Activated T-helper 17 cell treated with anti-CD3 and anti-CD28 coated beads, Interleukin-2, amount 50 U/mL, for 72 hours (primary cell): ENCODE data around the gene GOLGA8S. TPM values are rescaled to one million over a fixed set of nuclear protein-coding genes. Genes with fewer than 3 reads are reported as not detected.
A peak's percentile ranks its signal among the peaks of the same experiment; 100 is the strongest.
"Not testable (repeated sequence)": the region's sequence is repeated elsewhere in the genome, so short reads cannot be mapped to it uniquely, and the experiment has no call there.

Source experiments
- ATAC-seq: fragments of 150-1000 bp; cut with Tn5 transposase; replicated peaks from 2 replicates; pipeline ENCODE4 v1.10.0; 2021; ENCODE audit warnings: mild to moderate bottlenecking, moderate library complexity
- H3K27ac Mint-ChIP-seq: one replicate; pipeline ENCODE4 v1.8.0; 2022; ENCODE audit warnings: mixed read lengths
- H3K27me3 Mint-ChIP-seq: one replicate; pipeline ENCODE4 v1.8.0; 2022; ENCODE audit warnings: mixed read lengths
- H3K36me3 Mint-ChIP-seq: one replicate; pipeline ENCODE4 v1.8.0; 2022; ENCODE audit warnings: low read depth, mild to moderate bottlenecking, mixed read lengths
- H3K4me1 Mint-ChIP-seq: one replicate; pipeline ENCODE4 v1.8.0; 2022; ENCODE audit warnings: mixed read lengths
- H3K4me3 Mint-ChIP-seq: one replicate; pipeline ENCODE4 v1.8.0; 2022; ENCODE audit warnings: mild to moderate bottlenecking, mixed read lengths
- H3K9me3 Mint-ChIP-seq: one replicate; pipeline ENCODE4 v1.8.0; 2022; ENCODE audit warnings: mixed read lengths
- total RNA-seq, 2 donors: library from RNA; stranded (reverse); gene quantifications; one replicate each; pipeline ENCODE4 v1.2.3, GENCODE V29; 2022

GOLGA8S gene, protein sequence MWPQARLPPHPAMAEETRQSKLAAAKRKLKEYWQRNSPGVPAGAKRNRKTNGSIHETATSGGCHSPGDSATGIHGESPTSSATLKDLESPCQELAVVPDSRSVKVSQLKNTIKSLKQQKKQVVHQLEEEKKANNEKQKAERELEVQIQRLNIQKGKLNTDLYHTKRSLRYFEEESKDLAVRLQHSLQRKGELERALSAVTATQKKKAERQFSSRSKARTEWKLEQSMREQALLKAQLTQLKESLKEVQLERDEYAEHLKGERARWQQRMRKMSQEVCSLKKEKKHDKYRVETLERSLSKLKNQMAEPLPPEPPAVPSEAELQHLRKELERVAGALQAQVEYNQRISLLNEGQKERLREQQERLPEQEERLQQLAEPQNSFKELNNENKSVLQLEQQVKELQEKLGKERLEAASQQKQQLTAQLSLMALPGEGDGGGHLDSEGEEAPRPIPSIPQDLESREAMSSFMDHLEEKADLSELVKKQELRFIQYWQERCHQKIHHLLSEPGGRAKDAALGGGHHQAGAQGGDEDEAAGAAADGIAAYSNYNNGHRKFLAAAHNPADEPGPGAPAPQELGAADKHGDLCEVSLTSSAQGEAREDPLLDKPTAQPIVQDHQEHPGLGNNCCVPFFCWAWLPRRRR
- under 1 TPM; 0.06 to 0.08 TPM for total RNA-seq

DNA sequence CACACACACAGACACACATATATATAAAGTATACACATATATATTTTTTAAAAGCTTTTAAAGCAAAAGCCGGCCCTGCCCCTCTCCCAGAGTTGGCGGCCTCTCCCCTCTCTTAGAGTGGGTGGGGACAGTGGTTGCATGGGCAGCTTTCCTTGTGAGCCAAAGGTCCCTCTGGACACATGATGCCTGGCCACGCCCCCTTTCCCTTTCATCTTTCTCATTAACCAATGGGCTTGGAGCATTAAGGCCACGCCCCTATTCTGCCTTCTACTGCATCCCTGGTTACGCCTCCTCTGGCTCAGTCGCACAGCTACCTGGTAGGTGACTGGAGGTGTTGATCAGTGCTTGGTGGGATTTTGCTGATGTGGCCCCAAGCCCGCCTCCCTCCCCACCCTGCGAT, at the start of gene GOLGA8S:
Gene GOLGA8S (plus strand): TSS at position 301 of the 400 bp plus-strand sequence. CDS start 62 bp downstream, at position 363.
- H3K27me3 Mint-ChIP-seq, H3K36me3 Mint-ChIP-seq, ATAC-seq, H3K4me1 Mint-ChIP-seq, H3K4me3 Mint-ChIP-seq, H3K9me3 Mint-ChIP-seq, H3K27ac Mint-ChIP-seq: not testable (repeated sequence)

DNA sequence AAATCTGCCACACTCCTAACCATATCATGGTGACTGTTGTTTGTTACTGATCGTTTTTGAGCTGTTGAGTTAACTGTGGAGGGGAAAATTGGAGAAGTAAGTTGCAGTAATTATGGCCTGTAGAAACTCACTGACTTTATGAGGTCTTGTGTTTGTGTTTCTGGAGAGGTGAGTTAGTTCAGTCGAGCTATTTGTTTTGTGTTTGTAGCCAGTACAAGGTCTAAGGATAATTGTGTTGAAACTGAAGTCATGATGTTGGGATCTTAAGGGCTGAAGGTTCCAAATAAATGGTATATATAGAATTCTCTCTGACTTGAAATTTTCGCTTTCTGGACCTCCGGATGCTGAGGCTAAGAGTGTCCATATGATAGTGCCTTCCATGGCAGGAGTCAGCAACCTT, 49.7 kb upstream of the GOLGA8S start:
- Mint-ChIP-seq H3K4me3 (peak overlapping the region; percentile 97), H3K36me3 (peaks cover 40% of the 10 kb centered on the region), H3K27ac (peak overlapping the region; percentile 87), H3K4me1 (peaks cover 24% of the 10 kb centered on the region)
- ATAC-seq, H3K9me3 Mint-ChIP-seq, H3K27me3 Mint-ChIP-seq: not testable (repeated sequence)

DNA sequence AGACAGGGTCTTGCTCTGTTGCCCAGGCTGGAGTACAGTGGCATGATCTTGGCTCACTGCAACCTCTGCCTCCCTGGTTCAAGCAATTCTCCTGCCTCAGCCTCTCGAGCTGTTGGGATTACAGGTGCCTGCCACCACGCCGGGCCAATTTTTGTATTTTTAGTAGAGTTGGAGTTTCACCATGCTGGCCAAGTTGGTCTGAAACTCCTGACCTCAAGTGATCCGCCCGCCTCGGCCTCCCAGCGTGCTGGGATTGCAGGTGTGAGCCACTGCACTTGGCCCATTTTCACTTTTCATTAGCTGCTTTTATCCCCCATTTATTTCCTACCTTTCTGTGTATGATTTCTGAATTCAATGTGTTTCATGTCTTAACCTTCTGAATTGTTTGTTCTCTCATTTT, 48.6 kb upstream of the GOLGA8S start:
- peaks cover 24% of the 10 kb centered on the region for H3K4me1 Mint-ChIP-seq
- not testable (repeated sequence) for H3K9me3 Mint-ChIP-seq, H3K27me3 Mint-ChIP-seq, H3K27ac Mint-ChIP-seq, ATAC-seq
- H3K4me3 Mint-ChIP-seq: peak overlapping the region; percentile 97
- peaks cover 51% of the 10 kb centered on the region for H3K36me3 Mint-ChIP-seq

DNA sequence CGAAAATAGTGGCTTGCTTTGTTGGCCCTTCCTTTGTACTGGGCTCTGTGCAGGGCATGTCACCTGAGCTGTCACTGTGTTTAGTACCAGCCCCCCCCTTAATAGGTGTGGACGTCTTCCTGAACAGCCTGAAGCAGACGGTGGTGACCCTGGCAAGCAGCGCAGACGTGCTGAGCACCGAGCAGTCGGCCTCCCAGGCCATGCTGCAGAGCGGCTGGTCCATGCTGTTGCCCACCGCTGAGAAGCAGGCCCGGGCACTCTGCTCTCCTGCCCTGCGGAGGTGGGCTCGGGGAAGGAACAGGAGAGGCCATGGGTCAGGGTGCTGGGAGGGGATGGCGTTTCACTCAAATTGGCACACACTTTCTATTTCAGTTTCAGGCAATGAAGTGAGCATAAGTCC, 43.3 kb upstream of the GOLGA8S start:
- Mint-ChIP-seq H3K36me3 (peaks cover 53% of the 10 kb centered on the region), H3K4me1 (peaks cover 11% of the 10 kb centered on the region)
- not testable (repeated sequence) for H3K27ac Mint-ChIP-seq, H3K27me3 Mint-ChIP-seq, H3K4me3 Mint-ChIP-seq, ATAC-seq, H3K9me3 Mint-ChIP-seq

DNA sequence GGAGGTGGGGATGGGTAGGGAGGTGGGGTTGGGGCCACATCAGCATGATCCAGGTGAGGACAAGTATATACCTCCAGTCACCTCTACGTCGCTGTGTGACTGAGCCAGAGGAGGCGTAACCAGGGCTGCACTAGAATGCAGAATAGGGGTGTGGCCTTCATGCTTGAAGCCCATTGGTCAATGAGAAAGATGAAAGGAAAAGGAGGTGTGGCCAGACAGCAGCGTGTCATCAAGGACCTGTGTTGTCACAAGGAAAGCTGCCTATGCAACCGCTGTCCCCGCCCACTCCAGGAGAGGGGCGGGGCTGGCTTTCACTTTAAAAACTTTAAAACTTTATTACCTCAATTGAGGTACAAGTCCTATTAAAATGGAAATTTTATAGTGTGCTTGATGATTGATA, 20.5 kb upstream of the GOLGA8S start, which contains the start of gene GOLGA6L26:
Gene GOLGA6L26 (minus strand): TSS at position 101 of the 400 bp plus-strand sequence. CDS start 61 bp downstream, at position 40.
- H3K9me3 Mint-ChIP-seq, H3K36me3 Mint-ChIP-seq, H3K4me1 Mint-ChIP-seq, H3K27ac Mint-ChIP-seq, ATAC-seq, H3K4me3 Mint-ChIP-seq, H3K27me3 Mint-ChIP-seq: not testable (repeated sequence)

DNA sequence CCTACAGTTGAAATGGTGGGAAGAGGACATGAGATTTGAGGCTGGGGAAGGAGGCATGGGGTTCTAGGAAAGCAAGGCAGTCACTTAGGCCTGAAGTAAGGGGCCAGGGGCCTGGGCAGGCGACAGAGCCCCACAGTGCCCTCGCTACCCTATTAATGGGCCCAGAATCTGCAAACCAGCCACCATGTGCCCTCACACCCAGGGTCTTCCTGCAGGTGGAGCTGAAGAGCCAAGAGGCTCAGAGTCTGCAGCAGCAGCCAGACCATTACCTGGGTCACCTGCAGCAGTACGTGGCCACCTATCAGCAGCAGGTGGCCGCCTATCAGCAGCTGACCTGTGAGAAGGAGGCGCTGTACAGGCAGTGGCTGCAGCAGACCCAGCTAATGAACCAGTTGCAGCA, 8.1 kb downstream of the GOLGA8S start:
- not testable (repeated sequence) for H3K27ac Mint-ChIP-seq, H3K27me3 Mint-ChIP-seq, H3K4me1 Mint-ChIP-seq, H3K4me3 Mint-ChIP-seq, H3K9me3 Mint-ChIP-seq, H3K36me3 Mint-ChIP-seq, ATAC-seq

DNA sequence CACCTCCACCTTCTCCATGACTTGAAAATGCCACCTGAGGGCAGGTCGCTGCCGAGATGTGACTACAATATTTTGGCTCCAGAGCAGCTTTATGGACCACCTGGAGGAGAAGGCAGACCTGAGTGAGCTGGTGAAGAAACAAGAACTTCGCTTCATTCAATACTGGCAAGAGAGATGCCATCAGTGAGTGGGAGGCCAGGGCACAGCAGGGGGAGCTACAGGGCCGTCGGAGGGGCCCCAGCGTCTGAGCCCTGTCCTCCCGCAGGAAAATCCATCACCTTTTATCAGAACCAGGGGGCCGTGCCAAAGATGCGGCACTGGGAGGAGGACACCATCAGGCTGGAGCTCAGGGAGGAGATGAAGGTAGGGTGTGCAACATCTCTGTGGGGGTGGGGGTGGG, 9.7 kb downstream of the GOLGA8S start:
- not testable (repeated sequence) for H3K27ac Mint-ChIP-seq, H3K4me1 Mint-ChIP-seq, H3K4me3 Mint-ChIP-seq

DNA sequence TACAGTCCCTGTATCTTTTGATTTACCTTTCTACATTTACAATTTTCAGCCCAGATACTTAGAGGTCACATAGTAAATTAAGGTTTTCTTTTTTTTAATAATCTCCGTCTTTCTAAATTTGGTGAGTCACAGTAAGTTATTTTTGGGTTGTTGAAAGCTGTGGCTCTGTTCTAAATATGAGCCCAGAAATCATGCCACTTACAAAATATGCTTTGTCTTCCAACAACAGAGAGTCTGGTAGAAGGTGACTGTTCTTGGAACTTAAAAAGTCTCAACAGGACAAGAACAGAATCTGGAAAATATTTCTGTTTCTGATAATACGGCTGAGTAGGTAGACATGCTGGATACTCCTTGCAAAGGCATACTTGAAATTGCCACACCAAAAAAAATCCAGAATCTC, 16.0 kb downstream of the GOLGA8S start:
- no peaks in the 10 kb centered on the region for H3K4me1 Mint-ChIP-seq
- no peak overlapping the region for H3K4me3 Mint-ChIP-seq
- H3K27me3 Mint-ChIP-seq: no peaks in the 10 kb centered on the region
- ATAC-seq: no peak
- H3K27ac Mint-ChIP-seq: no peak overlapping the region
- no peaks in the 10 kb centered on the region for H3K9me3 Mint-ChIP-seq
- H3K36me3 Mint-ChIP-seq: no peaks in the 10 kb centered on the region

More for the DNA sequence above, 9.7 kb downstream of the GOLGA8S start:
- not testable (repeated sequence) for H3K9me3 Mint-ChIP-seq, H3K27me3 Mint-ChIP-seq, H3K36me3 Mint-ChIP-seq, ATAC-seq

DNA sequence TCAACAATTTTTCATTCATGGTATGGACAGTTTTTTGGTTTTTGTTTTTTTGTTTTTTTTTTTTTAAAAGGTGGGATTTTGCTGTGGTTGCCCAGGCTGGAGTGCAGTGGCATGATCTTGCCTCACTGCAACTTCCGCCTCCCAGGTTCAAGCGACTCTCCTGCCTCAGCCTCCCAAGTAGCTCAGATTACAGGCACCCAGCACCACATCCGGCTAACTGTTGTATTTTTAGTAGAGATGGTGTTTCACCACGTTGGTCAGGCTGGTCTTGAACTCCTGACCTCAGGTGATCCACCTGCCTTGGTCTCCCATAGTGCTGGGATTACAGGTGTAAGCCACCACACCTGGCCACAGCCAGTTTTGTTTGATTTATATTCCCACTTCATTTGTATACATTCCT, 16.6 kb downstream of the GOLGA8S start:
- H3K27me3 Mint-ChIP-seq, H3K4me1 Mint-ChIP-seq: not testable (repeated sequence)

DNA sequence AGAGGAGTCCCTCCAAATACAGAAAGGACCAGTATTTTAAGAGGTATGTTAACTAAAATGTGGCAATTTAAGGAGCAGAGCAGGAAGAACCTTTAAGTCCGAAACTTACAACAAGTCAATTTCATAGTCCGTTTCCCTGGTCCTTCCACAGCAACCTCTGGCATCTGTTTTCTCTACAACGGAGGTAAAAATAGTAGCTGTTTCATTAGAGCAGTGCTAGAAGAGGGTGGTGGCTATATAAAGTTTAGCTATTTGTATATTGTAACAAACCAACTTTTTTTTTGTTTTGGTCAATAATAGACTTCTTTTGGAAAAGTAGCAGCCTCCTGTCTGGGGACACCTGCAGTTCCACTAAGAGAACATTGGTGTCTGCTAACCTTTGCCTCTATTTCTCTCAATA, 17.3 kb downstream of the GOLGA8S start:
- not testable (repeated sequence) for ATAC-seq, H3K9me3 Mint-ChIP-seq, H3K27me3 Mint-ChIP-seq, H3K36me3 Mint-ChIP-seq, H3K27ac Mint-ChIP-seq, H3K4me1 Mint-ChIP-seq, H3K4me3 Mint-ChIP-seq

More for the DNA sequence above, 16.6 kb downstream of the GOLGA8S start:
- not testable (repeated sequence) for H3K27ac Mint-ChIP-seq, H3K36me3 Mint-ChIP-seq, H3K4me3 Mint-ChIP-seq, ATAC-seq, H3K9me3 Mint-ChIP-seq

DNA sequence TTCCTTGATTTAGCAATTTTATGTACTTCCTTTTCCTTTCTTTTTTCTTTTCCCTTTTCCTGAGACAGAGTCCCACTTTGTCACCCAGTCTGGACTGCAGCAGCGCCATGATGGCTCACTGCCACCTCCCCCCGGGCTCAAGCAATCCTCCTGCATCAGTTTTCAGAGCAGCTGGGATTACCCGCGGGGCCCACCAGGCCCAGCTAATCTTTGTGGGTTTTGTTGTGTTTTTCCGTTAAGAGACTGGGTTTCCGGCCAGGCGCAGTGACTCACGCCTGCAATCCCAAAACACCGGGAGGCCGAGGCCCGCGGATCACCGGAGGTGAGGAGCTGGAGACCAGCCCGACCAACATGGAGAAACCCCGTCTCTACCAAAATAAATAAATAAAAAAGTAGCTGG, 17.7 kb downstream of the GOLGA8S start:
- no peak overlapping the region for H3K4me3 Mint-ChIP-seq

DNA sequence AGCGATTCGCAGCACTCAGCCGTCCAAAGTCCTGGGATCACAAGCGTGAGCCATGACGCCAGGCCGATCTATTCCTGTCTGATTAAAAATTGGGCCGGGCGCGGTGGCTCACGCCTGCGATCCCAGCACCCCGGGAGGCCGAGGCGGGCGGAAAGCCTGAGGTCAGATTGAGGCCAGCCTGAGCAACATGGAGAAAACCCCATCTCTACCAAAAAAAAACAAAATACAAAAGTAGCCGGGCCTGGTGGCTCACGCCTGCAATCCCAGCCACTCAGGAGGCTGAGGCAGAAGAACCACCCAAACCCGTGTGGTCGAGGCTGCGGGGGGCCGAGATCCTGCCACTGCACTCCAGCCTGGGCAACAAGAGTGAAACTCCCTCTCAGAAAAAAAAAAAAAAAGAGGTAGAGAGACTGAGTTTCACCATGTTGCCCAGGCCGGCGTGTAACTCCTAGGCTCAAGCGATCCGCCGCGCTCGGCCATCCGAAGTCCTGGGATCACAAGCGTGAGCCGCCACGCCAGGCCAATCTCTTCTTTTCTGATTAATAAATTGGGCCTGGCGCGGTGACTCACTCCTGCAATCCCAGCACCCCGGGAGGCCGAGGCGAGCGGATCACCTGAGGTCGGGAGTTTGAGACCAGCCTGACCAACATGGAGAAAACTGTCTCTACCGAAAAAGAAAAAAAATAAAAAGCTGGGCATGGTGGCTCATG, 18.5 kb downstream of the GOLGA8S start:
- not testable (repeated sequence) for H3K27ac Mint-ChIP-seq, H3K4me3 Mint-ChIP-seq, H3K9me3 Mint-ChIP-seq, H3K27me3 Mint-ChIP-seq, ATAC-seq, H3K36me3 Mint-ChIP-seq, H3K4me1 Mint-ChIP-seq

More for the DNA sequence above, 17.7 kb downstream of the GOLGA8S start:
- Mint-ChIP-seq H3K27me3 (no peaks in the 10 kb centered on the region), H3K27ac (no peak overlapping the region), H3K9me3 (no peaks in the 10 kb centered on the region), H3K4me1 (no peaks in the 10 kb centered on the region), H3K36me3 (no peaks in the 10 kb centered on the region)
- ATAC-seq: no peak

DNA sequence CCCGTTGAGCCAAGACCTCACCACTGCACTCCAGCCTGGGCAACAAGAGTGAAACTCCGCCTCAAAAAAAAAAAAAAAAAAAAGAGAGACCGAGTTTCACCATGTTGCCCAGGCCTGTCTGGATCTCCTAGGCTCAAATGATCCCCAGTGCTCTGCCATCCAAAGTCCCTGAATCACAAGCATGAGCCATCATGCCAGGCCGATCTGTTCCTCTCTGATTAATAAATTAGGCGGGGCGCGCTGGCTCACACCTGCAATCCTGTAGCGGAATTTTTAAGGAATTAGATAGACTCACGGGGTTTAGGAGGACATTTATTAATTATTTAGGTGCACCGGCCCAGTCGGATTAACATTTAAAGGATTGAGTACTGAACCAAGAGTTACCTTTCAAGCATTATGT, 19.7 kb downstream of the GOLGA8S start:
- not testable (repeated sequence) for ATAC-seq, H3K27me3 Mint-ChIP-seq, H3K4me3 Mint-ChIP-seq, H3K27ac Mint-ChIP-seq, H3K9me3 Mint-ChIP-seq, H3K4me1 Mint-ChIP-seq, H3K36me3 Mint-ChIP-seq

DNA sequence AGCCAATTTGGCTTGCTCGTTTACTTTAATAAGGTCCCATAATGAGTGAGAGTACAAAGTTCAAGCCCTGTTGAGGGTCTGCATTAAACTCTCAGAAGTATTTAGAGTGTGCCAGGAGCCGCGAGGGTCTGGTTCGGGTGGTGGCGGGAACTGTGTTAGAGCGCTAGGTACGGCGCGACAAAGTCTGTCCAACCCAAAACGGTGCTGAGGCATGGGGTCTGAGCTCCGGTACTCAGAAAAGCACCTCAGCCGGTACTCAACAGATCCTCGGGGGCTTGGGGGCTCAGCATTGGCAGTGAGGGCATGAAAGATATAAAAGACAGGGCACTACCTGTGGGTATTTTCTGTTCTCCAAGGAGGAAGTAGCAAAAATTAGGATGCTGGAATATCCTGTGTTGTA, 24.4 kb downstream of the GOLGA8S start:
- not testable (repeated sequence) for ATAC-seq, H3K27ac Mint-ChIP-seq, H3K4me3 Mint-ChIP-seq, H3K9me3 Mint-ChIP-seq, H3K27me3 Mint-ChIP-seq, H3K4me1 Mint-ChIP-seq, H3K36me3 Mint-ChIP-seq

DNA sequence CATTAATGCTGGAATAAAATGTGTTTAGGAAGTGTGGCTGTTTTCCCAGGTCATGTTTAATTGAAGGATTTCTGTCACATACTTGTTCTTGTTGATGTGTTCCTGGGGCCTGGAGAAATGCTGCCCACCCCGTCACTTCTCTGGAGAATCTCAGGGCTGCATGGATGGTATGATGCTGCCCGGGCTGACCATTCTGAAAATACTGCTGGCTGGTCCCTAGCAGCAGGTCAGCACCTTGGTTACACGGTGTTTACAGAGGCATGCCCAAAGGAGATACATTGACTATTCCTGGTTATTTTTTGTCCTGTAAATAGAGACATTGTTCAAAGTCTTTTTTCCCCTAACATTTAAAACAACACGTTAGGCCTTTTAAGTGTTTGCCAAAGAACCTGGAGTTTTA, 26.2 kb downstream of the GOLGA8S start:
- ATAC-seq, H3K9me3 Mint-ChIP-seq, H3K4me3 Mint-ChIP-seq, H3K4me1 Mint-ChIP-seq, H3K36me3 Mint-ChIP-seq, H3K27ac Mint-ChIP-seq, H3K27me3 Mint-ChIP-seq: not testable (repeated sequence)
